GM12864 (cell line): ENCODE measurements around the gene USP32.

ENCODE experiments used
- DNase-seq: peaks from one replicate; pipeline ENCODE4 v3.0.0-alpha.2; 2011; ENCODE audit warnings: low read depth
- H3K4me3 ChIP-seq: 2 replicates; pipeline ENCODE4 v1.5.1; 2011; ENCODE audit warnings: mild to moderate bottlenecking, low read depth, low read length, control low read depth
- TF ChIP-seq, protein P1 (sequence below): IDR thresholded peaks from 2 replicates; pipeline ENCODE4 v1.5.1; 2011; ENCODE audit warnings: low read depth, mild to moderate bottlenecking, moderate library complexity, low read length, control low read depth, inconsistent platforms; ENCODE audit errors: missing control alignments

USP32 gene

DNA sequence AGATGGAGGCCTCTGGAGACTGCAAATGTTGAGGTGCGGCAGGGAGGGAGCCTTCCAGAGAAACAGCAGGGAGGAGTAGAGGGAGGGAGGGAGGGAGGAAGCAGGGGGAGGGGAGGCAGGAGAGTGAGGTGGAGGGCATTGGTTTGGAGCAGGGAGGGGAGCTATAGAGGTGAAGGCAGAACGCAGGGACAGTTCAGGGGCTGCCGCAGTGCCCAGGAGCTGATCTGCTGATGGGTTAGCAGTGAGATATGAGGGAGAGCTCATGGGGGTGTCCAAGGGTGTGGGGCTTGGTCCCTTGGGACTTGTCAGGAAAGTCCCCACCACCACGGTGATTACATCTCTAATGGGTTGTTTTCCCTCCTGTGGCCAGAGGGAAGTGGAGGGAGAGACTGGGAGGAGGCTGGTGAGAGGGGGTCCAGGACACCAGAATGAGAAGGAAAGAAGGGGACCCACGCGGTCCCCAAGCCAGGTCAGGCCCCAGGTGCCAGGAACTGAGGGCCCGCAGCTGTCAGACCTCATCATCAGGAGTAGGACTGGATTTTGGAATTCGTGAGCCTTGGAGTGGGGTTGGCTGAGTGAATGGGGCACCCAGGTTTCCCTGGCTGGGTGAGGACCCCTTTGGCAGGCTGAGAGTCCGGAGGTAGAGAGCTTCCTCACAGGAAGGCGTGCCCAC is 231.0 kb downstream of the USP32 start:
- DNase-seq: no peak
- TF ChIP-seq, protein P1, sequence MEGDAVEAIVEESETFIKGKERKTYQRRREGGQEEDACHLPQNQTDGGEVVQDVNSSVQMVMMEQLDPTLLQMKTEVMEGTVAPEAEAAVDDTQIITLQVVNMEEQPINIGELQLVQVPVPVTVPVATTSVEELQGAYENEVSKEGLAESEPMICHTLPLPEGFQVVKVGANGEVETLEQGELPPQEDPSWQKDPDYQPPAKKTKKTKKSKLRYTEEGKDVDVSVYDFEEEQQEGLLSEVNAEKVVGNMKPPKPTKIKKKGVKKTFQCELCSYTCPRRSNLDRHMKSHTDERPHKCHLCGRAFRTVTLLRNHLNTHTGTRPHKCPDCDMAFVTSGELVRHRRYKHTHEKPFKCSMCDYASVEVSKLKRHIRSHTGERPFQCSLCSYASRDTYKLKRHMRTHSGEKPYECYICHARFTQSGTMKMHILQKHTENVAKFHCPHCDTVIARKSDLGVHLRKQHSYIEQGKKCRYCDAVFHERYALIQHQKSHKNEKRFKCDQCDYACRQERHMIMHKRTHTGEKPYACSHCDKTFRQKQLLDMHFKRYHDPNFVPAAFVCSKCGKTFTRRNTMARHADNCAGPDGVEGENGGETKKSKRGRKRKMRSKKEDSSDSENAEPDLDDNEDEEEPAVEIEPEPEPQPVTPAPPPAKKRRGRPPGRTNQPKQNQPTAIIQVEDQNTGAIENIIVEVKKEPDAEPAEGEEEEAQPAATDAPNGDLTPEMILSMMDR: no peak
- H3K4me3 ChIP-seq: no peak overlapping the region

DNA sequence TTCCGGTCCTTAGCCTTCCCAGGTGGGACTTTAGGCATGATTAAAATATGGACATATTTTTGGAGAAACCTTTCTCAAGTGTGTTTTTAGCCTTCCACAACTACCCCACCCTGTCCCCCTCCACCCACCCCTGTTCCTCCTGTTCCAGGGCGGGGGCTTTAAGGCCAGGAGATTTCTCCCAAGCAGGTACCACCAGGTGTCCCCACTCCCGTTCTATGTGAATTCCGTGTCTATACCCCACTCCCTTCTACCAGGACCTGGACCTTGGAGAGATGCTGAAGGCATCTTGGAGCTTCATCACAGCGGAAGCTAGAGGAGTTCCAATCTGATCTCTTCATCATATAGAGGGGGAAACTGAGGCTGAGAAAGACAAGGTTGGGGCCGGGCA is 232.5 kb downstream of the USP32 start:
- DNase-seq: no peak
- TF ChIP-seq, protein P1: no peak
- no peak overlapping the region for H3K4me3 ChIP-seq

DNA sequence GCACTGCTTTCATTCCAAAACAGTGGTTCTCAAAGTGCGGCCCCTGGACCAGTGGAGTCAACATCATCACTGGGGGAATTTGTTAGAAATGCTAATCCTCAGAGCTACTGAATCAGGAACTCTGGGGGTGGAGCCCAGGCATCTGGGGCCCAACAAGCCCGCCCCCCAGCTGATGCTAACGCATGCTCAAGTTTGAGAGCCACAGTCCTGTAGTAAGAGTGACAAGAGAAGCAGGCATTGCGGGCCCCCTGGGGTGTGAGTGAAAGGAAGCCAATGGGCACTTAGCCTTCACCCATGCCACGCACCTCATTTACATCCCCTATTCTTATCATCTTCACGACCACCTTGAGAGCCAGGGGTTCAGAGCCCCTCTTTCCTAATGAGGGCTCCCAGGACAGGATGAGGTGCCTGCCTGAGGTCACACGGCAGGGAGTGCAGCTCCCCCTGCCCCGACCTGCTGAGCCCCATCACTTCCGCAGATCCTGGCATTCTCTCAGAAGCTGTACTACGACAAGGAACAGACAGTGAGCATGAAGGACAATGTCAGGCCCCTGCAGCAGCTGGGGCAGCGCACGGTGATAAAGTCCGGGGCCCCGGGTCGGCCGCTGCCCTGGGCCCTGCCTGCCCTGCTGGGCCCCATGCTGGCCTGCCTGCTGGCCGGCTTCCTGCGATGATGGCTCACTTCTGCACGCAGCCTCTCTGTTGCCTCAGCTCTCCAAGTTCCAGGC is 233.0 kb downstream of the USP32 start:
- DNase-seq: no peak
- H3K4me3 ChIP-seq: no peak overlapping the region
- TF ChIP-seq, protein P1: no peak

DNA sequence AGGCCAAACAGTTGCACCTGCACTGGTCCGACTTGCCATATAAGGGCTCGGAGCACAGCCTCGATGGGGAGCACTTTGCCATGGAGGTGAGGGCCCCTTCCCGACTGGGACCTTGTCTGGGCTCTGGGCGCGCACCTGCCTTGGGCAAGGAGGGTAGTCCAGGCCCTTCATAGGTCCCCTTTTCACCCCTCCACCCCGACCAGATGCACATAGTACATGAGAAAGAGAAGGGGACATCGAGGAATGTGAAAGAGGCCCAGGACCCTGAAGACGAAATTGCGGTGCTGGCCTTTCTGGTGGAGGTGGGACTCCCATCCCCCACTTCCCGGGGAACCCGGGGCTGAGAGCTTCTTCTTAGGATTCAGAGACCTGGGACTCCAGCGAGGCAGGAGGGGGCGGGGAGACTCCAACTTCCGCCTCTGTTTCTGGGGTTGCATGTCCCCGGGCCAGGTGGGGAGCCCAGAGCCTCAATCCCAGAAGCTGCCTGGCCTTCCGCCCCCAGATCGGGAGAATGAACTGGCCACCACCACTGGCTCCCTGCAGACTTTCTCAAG is 234.4 kb downstream of the USP32 start:
- no peak for DNase-seq
- TF ChIP-seq, protein P1: no peak
- no peak overlapping the region for H3K4me3 ChIP-seq

DNA sequence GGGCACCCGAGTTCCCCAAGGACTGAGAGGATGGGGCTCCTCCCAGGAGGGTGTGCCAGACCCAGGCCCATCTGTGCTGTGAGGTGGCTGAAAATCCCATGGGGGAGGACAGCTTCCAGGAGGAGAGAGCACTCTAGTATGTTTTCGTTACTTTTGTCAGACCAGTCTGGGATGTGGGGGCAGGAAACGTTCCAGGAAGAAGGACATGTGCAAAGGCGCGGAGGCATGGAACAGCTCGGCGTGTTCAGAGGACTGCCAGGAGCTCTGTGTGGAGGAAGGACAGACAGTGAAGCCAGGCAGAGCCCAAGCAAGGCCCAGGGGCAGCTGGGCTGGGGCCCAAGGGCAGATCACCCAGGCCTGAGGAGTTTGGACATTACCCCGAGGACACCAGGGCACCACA is 235.2 kb downstream of the USP32 start:
- TF ChIP-seq, protein P1: no peak
- no peak overlapping the region for H3K4me3 ChIP-seq
- no peak for DNase-seq

DNA sequence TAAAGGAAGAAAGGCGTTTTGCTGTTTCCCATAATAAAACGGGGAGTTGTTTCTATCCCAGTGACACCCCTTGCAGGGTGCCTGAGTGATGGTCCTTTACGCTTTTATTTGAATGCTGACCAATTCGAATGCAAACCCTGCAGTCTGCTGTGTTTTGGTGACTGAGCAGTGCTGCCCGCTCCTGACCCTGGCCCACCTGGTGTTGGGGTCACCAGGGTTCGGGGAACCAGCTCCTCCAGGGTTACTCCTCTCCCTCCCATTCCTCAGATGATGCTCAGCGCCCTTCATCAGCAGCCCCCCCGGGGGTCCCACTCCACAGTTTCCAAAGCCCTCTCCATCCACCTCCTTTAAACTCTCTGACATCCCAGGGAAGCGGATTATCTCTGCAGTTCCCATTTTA is 236.1 kb downstream of the USP32 start:
- no peak overlapping the region for H3K4me3 ChIP-seq
- no peak for DNase-seq
- TF ChIP-seq, protein P1: no peak
